Measurements from ENCODE around the gene UFSP2.

Gene UFSP2

DNA sequence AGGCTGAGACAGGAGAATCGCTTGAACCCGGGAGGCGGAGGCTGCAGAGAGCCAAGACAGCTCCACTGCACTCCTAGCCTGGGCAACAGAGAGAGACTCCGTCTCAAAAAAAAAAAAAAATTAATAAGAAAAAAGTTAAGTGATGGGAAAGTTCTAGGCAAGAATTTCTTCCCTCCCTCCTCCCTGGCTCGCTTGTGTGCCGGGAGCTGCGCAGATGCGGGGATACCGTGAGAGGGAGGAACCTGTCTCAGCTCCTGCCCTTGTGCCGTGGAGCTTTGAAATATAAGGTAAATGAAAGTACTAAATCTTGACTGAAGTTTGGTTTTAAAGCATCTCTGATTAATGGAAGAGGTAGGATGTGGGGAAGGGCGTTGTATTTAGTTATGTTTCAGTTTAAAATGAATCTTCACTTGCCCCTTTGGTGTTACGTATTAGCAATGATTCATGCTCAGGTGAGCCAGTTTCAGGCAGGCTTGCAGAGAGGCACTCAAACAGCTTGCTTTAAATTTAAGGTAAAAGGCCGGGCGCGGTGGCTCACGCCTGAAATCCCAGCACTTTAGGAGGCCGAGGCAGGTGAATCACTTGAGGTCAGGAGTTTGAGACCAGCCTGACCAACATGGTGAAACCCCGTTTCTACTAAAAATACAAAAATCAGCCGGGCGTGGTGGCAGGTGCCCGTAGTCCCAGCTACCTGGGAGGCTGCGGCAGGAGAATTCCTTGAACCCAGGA lies 1.4 kb upstream of the UFSP2 start:
- DNase-seq (ENCODE audit: low spot score): no peak

DNA sequence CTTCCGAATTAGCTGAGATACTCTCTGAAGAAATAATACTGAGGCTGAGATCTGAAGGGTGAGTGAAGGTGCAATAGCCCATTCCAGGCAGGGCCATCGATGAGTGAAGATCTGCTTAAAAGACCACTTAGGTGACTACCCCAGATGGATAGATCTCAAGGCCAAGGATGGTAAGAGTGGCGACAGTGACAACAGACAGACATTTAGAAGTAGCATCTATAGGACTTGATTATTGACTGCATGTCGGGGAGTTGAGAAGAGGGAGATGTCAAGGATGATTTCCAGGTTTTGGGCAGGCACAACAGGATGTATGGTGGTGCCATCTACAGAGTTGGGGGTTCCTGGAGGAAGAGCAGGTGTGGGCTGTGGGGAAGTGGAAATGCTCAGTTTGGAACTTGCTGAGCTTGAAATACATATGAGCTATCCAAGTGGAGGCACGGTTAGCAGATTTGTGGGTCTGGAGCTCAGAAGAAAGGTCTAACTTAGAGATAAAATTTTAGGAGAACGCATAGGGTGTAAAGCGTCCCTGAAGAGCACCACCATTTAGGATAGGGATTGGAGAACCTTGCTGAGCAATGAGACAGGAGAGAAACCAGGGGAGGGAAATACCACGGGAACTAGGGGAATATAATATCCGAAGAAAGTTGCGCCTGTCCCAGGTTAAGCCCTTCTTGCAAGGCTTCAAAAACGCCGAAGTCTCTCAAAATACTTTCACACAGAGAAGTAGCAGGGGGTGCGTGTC lies 688 bp downstream of the UFSP2 start:
- DNase-seq (ENCODE audit: low spot score): peak; percentile 63

DNA sequence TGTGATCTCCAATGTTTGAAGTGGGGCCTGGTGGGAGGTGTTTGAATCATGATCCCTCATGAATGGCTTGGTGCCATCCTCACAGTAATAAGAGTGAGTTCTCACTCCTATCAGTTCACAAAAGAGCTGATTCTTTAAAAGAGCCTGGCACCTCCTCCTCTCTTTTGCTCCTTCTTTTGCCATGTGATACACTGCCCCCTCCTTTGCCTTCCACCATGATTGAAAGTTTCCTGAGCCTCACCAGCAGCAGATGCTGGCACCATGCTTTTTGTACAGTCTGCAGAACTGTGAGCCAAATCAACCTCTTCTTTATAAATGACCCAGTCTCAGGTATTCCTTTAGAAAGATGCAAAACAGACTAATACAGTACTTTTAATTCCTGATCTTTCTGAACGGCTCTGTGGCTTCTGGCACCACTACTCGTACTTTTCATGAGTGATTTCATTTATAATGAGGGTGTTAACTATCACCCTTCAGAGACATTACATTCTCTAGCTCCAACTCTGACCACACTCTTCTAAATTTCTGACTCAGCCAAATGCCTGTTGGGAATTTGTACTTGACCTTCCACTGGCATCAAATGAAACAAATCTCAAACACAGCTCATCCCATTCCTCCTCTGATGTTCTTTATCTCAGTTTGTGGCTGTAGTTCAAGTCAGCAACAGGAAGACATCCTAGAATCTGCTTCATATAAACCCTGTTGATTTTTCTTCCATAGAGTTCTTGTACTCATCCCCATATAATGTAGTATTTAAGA lies 4.2 kb downstream of the UFSP2 start:
- peak; percentile 43 for DNase-seq (ENCODE audit: low spot score)

DNA sequence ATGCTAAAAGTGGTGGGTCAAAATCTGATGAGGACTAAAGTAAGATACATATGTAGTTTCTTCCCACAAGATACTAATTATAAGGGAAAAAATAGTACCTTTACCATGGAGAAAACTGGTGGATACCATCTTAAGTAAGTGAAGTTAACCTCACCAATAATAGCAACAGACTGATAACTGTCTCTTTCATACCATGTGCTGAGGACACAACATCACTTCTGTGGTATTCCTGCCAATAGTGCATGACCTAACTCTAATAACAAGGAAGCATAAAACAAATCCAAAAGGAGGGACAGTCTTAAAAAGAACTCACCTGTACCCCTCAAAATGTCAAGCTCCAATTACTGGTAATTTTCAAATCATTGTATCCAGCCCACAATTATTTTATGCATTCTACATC lies 8.8 kb downstream of the UFSP2 start:
- DNase-seq (ENCODE audit: low spot score): no peak

DNA sequence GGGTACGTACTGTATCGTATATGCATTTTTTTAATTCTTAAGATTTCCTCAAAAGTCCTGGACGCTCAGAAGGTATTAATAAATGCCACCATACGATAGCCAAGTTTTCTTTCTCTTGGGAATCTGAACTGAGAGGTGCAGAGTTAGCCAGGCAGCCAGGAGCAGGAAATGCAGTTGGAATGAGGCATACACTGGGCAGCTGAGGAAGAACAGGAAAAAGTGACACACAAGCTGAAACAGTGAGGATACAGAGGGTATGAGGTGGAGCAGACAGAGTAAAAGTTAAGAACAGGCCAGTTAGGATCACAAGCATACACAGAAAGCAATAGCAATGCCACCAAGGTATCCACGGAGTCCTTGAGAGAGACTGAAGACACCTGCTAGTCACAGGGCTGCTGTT lies 13.4 kb downstream of the UFSP2 start:
- no peak for DNase-seq (ENCODE audit: low spot score)

DNA sequence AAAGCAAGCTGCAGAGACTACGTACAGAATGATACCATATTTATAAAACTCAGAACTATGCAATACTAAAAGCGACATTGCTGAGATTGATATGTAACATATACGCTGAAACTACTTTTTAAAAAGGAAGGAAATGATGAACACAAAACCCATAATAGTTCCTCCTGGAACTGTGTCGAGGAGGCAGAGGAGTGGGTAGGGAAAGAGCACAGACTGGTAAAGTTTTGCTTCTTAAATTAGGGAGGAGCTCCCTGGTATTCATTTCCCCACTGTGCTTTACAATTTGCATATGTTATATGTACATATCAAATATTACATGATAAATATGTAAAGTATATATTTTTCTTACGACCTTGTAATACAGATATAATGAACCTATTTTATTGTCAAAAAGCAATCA lies 13.9 kb downstream of the UFSP2 start:
- no peak for DNase-seq (ENCODE audit: low spot score)

DNA sequence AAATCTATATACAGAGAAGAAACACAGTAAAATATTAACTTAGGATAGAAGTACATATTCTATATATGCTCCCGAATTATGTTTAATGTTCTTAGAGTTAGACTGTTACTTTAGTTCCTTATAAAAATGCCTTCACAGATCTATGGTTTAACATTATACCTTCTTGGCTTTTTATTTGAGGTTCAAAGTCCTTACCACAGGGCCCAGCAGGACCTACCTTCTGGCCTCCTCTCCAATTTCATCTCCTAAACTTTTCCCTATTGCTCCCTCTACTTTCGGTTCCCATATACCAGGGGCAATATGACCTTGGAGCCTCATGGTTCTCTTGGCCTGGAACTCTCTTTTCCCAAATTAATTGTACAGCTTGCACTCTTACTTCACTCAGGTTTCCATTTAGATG lies 17.3 kb downstream of the UFSP2 start:
- no peak for DNase-seq (ENCODE audit: low spot score)

DNA sequence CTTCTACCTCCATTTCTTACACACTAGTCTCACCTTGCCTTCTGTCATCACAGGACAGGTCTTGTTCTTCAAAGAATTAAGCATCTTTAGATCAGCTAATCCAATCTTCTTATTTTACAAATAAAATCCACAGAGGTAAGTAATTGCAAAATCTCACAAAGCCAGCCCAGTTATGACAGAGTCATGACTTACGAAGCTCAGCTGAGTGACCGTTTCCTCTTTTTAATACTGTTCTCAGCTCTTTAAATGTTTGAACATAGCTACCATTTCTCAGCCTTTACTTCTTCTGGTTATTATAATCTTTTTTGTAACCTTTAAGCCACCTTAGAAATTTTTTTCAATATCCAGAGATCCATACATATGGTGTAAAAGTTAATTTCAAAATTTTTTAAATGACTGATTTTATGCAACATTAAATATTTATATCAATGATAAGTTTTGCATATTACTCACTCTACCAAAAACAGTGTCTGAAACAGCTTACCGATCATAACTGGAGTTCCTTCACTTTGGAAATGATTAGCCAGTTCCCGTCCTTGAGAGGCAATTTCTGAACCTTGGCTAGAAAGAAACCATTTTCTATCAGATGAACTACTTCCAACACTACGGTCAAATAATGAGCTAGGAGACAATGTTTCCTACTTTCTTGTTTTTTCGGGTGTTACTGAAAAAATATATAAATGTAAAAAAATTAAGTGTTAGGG lies 20.3 kb downstream of the UFSP2 start:
- DNase-seq (ENCODE audit: low spot score): no peak

DNA sequence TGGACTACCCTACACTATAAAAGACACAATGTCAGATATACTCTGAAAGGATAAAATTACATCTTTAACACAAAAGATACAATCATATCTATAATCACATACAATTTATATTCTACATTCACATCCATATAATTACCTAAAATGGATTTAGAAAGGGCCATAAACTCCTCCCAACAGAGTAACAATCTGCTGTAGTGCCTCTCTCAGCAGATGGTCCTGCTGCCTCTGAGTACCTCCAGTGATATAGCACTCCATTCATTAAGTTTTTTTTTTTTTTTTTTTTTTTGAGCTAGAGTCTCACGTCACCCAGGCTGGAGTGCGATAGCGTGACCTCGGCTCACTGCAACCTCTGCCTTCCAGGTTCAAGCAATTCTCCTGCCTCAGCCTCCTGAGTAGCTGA lies 21.7 kb downstream of the UFSP2 start:
- DNase-seq (ENCODE audit: low spot score): no peak

DNA sequence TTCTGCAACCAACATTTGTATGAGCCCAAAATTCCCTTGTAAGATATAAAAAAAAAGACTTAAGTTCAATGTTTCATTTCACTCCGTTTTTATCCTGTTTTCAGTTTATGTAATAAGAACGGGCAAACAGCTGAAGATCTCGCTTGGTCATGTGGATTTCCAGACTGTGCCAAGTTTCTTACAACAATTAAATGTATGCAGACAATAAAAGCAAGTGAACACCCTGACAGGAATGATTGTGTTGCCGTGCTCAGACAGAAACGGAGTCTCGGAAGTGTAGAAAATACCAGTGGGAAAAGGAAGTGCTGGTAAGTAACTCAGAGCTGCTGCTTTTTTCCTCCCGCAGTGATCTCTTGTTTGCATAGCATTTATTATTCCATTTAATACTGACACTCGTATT lies 26.3 kb downstream of the UFSP2 start:
- DNase-seq (ENCODE audit: low spot score): no peak

DNA sequence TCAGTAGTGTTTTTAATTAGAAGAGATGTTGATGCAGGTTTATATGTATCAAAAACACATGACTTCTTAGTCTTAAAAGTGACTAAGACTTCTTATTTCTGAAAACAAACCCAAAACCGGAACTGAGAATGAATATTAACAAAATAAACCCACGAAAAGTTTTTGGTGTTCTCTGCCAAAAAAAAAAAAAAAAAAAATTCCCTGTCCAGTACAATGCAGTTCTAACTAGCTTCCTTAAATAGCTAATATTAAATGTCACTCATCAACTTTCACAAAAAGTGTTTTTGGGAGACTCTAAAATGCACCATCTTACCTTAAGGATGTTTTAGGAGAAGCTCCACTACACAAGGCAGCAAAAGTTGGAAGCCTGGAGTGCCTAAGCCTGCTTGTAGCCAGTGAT lies 27.1 kb downstream of the UFSP2 start:
- DNase-seq (ENCODE audit: low spot score): no peak

DNA sequence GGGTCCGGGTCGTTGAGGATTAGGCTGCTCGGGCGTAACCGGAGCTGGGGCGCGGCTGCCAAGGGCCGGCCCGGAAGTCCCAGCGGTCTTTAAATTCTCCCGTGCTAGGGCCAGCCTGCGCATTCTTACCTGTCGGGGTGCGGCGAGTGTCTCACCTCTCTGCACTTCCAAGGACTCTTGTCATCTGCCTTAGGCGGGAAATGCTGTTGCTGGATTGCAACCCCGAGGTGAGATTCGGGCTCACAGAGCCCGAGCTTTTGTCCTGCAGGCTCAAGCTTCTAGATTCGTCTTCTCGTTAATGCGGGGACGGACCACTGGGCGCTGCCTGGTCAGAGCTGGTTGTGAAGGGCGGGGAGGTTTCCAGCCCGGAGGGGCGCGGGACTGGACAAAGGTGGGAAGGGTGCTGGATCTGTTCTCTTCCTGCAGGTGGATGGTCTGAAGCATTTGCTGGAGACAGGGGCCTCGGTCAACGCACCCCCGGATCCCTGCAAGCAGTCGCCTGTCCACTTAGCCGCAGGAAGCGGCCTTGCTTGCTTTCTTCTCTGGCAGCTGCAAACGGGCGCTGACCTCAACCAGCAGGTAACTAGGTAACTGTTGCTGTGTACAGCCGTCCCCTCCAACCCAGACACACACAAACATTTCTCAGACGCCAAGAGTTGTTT lies 28.9 kb downstream of the UFSP2 start, which contains the start of gene ANKRD37:
Gene ANKRD37 (plus strand): TSS at position 118 of the 662 bp plus-strand sequence. CDS start 83 bp downstream, at position 201.
- DNase-seq (ENCODE audit: low spot score): peak; percentile 44

DNA sequence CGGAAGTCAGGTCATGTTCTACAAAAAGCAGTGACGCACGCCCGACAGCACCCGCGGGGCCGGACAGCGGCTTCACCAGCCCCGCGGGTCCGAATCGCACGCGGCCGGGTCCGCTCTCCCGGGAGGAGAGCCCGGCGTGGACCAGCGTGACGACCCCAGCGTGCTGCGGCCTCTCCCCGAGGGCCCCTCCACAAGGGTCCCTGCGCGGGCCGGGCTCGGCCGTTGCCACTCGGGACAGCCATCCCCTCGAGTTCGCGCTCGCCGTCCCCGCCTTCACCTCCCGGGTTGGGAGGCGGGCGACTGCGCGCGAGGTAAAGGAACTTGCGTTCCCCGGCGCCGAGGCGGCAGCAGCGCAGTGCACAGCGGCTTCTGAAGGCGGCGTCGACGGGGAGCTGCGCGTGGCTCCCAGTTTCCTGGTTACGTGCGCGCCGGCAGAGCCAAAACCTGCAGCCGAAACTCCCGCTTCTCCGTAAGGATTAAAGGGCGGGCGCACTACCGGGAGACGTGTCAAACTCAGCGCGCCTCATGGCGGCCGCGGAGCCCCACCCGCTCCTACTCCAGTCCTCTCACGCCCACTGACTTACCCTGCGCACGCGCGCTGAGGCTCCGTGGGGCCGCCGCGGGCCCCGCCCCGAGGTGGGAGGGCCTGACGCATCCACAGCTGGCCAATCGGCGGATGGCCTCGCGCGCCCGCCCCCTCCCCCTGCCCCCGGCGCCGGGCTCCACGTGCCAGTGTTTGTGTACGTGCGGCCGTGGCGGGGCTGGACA lies 29.6 kb downstream of the UFSP2 start:
- peak; percentile 100 for DNase-seq (ENCODE audit: low spot score)

DNA sequence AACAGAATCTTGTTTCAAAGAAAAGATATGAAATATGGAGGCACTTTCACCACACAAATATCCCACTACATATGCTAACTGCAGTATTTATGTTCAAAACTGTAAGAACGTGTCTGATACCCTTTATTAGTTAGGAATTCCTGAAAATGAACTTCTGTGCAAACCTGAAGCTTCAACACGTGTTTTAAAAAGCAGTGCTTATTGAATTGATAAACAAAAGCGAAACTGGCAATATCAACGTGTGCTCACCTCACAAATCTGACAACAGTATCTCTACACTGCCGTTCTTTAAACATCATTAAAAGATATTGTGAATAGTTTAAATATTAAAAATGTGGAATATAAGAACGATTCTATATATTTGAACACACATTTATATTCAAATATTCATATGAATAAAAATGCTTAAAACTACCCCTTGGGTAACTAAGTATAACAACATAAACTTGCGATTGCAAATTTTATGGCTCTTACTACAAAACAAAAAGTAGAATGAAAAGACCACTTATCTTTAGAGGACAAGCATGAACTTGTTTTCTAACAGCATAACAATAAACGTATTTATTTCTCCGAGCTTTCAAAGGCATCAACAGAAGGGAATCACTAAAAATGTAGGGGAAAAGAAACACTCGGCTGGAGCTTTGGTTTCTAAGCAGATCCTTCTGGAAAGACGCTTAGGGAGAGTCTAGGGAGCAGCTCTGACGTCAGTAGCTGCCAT lies 30.4 kb downstream of the UFSP2 start, which contains the start of gene LRP2BP:
Gene LRP2BP (minus strand): TSS at position 687 of the 718 bp plus-strand sequence. CDS start 17,738 bp downstream, outside the sequence.
- DNase-seq (ENCODE audit: low spot score): no peak

DNA sequence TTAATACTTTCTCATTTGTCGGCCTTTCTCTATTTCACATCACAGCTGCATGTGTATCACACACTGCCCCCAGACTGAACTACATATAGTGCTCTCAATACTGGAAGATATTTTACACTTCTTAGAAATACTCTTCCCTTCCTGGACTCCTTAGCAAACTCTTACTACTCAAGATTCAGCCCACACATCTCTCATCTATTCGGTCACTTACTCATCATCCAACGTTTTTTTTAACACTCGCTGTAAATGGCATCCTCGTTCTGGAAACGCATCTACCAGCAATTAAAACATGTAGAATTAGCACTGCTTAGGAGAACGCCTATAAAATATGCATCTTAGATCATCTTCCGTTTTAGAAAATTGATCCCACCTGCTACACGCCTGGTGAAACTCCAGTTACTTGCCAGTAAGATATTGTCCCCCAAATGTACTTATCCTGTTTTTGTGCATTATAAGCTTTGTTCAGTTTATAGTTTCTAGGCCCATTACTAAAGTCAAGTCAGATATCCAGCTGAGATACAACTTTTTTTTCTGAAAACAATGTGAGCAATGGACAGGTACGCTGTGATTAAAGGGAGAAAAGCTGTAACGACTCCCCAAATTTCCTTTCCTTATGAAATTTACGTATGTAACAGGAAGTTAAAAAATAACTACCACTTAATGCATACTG lies 31.1 kb downstream of the UFSP2 start:
- DNase-seq (ENCODE audit: low spot score): peak; percentile 12

DNA sequence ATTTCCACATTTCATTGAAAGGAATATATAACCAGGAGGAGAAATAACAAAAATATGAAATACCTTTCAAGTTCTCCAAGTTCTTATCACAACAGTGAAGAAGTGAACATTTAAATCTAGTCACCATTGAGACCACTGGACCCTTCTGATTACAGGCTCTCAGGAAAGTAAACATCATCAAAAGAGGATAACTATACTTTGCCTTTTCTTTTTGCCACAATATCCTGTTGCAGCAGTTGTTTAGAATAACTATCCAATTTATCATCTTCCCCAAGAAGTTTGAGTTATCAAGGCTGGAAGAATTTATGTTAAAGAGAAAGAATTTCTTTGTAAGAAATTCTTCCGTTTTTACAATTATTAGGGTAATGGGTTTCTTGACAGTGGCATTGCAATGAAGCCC lies 33.6 kb downstream of the UFSP2 start:
- DNase-seq (ENCODE audit: low spot score): no peak

DNA sequence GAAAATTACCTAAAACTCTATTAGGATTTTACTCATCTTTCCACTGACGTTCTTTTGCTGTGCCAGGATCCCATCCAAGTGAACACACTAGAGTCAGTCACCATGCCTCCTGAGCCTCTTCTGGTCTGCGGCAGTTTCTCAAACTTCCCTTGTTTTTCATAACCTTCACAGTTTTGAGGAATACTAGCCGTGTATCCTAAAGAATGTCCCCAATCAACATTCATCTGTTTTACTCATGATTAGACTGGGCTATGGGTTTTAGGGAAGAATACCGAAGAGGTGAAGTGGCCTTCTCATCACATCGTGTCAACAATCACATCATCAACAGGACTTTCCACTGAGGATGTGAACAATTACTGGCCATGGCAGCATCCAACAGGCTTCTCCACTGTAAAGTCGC lies 34.8 kb downstream of the UFSP2 start:
- DNase-seq (ENCODE audit: low spot score): no peak

DNA sequence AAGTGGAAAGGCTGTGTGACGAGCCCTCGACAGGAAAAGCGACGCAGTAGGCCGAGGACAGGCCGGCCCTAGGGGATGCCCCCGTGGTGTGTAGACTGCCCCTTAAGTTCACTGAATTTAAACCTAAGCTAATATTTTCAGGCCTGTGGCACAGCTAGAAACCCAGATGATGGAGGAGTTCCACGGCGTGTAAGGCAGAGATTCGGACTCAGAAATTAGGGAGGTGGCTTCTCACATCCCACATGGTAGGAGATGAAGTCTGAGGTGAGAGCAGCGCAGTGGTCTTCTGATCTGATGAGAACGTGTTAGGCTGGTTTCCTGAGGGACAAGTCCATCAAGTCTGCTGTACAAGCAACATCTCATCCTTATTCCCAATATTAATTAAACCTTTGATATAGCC lies 37.8 kb downstream of the UFSP2 start:
- no peak for DNase-seq (ENCODE audit: low spot score)

DNA sequence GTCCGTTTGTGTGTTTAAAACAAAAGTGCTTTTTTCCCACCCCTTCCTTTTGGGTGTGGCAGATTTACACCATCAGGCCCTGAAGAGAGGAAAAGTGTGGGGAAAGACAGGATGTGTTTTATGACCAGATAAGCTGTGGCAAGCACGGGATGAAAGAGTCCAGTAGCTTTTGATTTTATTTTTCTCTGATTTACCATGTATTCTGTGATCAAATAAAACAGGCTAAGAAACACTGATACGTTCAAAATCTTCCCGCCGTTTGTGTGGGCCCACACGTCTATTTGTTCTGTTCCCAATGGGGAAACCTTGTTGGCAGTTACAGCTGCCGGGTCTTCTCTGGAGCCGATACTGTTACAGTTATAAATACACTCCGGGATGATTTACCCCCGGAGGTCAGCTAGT lies 40.8 kb downstream of the UFSP2 start:
- peak; percentile 25 for DNase-seq (ENCODE audit: low spot score)

DNA sequence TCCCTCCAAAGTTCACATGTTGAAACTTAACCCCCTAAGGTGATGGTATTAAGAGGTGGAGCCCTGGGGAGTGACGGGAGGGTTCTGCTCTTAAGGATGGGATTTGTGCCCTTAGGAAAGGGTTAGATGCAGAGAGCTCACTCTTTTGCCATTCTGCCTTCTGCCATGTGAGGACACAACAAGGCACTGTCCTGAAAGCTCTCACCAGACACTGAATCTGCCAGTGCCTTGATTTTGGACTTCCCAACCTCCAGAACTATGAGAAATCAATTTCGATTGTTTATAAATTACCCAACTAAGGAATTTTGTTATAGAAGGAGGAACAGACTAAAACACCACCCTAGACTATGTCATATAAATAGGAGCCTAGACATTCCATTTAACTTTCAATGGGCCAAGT lies 41.7 kb downstream of the UFSP2 start:
- no peak for DNase-seq (ENCODE audit: low spot score)

Data from GM03348 (cell line).